Activated CD4-positive, alpha-beta T cell treated with anti-CD3 and anti-CD28 coated beads for 4 hours (primary cell): ENCODE measurements around the gene HSPA14.
"Not testable (repeated sequence)": the region's sequence is repeated elsewhere in the genome, so short reads cannot be mapped to it uniquely, and the experiment has no call there.

Source experiments
- DNase-seq, 2 donors: peaks; one replicate each; pipeline ENCODE4 v3.0.0-alpha.2; 2020

HSPA14 gene

GRCh38 chr10:14884082-14884481 lies 46.0 kb downstream of the HSPA14 start:
- DNase-seq, result no peak

- DNase-seq, result no peak
These were observed 51.2 kb downstream of the HSPA14 start for GRCh38 chr10:14889318-14889717.

GRCh38 chr10:14891151-14891550 lies 53.0 kb downstream of the HSPA14 start:
- DNase-seq, result no peak

- peak in 1 of 2 donors; percentile 13 for DNase-seq
These were observed 66.2 kb downstream of the HSPA14 start for GRCh38 chr10:14904316-14904732.

- DNase-seq, result no peak
These were observed 66.8 kb downstream of the HSPA14 start for GRCh38 chr10:14904864-14905263.

GRCh38 chr10:14905890-14906289 lies 67.8 kb downstream of the HSPA14 start:
- no peak for DNase-seq

GRCh38 chr10:14906765-14907164 lies 68.7 kb downstream of the HSPA14 start:
- DNase-seq, result no peak

GRCh38 chr10:14907591-14907990 lies 69.5 kb downstream of the HSPA14 start:
- not testable (repeated sequence) for DNase-seq

GRCh38 chr10:14909101-14909500 lies 71.0 kb downstream of the HSPA14 start:
- no peak for DNase-seq

- DNase-seq, result no peak
These were observed 72.8 kb downstream of the HSPA14 start for GRCh38 chr10:14910953-14911352.

GRCh38 chr10:14911801-14912200 lies 73.7 kb downstream of the HSPA14 start:
- no peak for DNase-seq

- no peak for DNase-seq
These were observed 78.5 kb downstream of the HSPA14 start for GRCh38 chr10:14916600-14916999.

- no peak for DNase-seq
These were observed 79.7 kb downstream of the HSPA14 start for GRCh38 chr10:14917827-14918226.

- DNase-seq, result no peak
These were observed 80.9 kb downstream of the HSPA14 start for GRCh38 chr10:14918964-14919363.
